Thoracic aorta (tissue), 2 donors: Measurements from ENCODE around the gene SAMM50. TPM values are rescaled to one million over a fixed set of nuclear protein-coding genes. Genes with fewer than 3 reads are reported as not detected.

Experiments used
- ATAC-seq: fragments of 150-250 bp; one replicate; pipeline ENCODE4 v1.8.0; 2017; ENCODE audit warnings: low read depth; ENCODE audit not compliant: insufficient number of reproducible peaks, low FRiP score
- DNase-seq: peaks from one replicate; pipeline ENCODE4 v3.0.0-alpha.2; 2020; ENCODE audit warnings: low spot score
- H3K27ac ChIP-seq, 2 donors: fragments of 200-600 bp; sonication (generic); 1 replicate in 1 of 2; 2 replicates in 1 of 2; pipeline ENCODE4 v1.5.1; 2016; ENCODE audit warnings: mild to moderate bottlenecking in 2 of 2, moderate library complexity in 2 of 2
- H3K27me3 ChIP-seq: fragments of 200-600 bp; sonication (generic); replicated peaks from 2 replicates; pipeline ENCODE4 v1.6.0; 2016; ENCODE audit warnings: mild to moderate bottlenecking; ENCODE audit not compliant: insufficient read depth
- H3K36me3 ChIP-seq: fragments of 200-600 bp; sonication (generic); one replicate; pipeline ENCODE4 v1.5.1; 2016
- H3K4me1 ChIP-seq, 2 donors: fragments of 200-600 bp; sonication (generic); 1 replicate in 1 of 2; 2 replicates in 1 of 2; pipeline versions ENCODE4 v1.5.1 to v1.6.0; 2016; ENCODE audit warnings: low read depth in 2 of 2, mild to moderate bottlenecking in 1 of 2; ENCODE audit not compliant: control insufficient read depth in 1 of 2
- H3K4me3 ChIP-seq: fragments of 200-600 bp; sonication (generic); 2 replicates; pipeline ENCODE4 v1.5.1; 2016; ENCODE audit warnings: mild to moderate bottlenecking
- H3K9me3 ChIP-seq: fragments of 200-600 bp; sonication (generic); 2 replicates; pipeline ENCODE4 v1.5.1; 2016
- total RNA-seq, 2 donors: library from RNA; depleted of rRNA; stranded (reverse); fragments of >200 nt; gene quantifications; one replicate each; pipeline versions ENCODE4 v1.1.0 to v1.2.3, GENCODE V29; 2016
- TF ChIP-seq, protein P1 (sequence below): fragments of 200-600 bp; sonication (generic); IDR thresholded peaks from one replicate; pipeline ENCODE4 v1.5.1; 2019; ENCODE audit warnings: antibody characterized with exemption

The SAMM50 gene
- total RNA-seq, 2 donors from 2014 or later: 22.6 to 28.1 TPM

DNA sequence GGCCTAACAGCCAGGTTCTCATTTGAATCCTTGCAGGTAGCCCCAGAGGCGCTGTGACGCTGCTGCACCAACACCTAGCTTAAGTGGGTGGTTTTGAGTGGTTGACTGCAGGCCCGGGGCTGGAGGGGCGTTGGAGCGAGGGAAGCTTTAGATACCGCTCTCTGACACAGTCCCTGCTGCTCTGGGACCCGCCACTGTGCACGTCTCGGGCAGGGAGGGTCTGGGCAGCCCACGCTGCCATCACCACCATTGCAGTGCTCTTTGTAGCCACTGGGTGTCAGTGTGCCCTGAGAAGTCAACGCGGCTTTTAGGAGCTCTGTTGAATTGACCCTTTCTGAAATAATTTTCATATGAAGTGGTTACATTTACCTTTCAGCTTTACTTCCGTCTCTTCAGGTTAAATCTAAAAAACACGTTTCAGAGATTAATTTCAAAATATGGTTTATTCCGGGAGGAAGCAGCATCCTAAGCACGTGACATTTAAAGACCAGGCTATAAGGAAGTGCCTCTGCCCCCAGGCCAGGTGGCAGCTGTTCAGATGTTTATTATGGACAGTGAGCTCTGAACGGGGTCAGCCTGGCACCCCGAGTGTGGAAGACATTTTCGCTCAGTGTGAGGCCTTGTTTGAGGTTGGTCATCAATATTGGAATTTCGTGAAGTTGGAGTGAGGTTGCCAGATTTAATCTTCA, 38.0 kb downstream of the SAMM50 start:
- ATAC-seq: no peak
- Histone ChIP-seq H3K9me3 (no peaks in the 10 kb centered on the region), H3K27ac (no peak overlapping the region), H3K27me3 (no peaks in the 10 kb centered on the region), H3K4me1 (no peaks in the 10 kb centered on the region), H3K4me3 (no peak overlapping the region), H3K36me3 (peaks cover 14% of the 10 kb centered on the region)
- TF ChIP-seq, protein P1, sequence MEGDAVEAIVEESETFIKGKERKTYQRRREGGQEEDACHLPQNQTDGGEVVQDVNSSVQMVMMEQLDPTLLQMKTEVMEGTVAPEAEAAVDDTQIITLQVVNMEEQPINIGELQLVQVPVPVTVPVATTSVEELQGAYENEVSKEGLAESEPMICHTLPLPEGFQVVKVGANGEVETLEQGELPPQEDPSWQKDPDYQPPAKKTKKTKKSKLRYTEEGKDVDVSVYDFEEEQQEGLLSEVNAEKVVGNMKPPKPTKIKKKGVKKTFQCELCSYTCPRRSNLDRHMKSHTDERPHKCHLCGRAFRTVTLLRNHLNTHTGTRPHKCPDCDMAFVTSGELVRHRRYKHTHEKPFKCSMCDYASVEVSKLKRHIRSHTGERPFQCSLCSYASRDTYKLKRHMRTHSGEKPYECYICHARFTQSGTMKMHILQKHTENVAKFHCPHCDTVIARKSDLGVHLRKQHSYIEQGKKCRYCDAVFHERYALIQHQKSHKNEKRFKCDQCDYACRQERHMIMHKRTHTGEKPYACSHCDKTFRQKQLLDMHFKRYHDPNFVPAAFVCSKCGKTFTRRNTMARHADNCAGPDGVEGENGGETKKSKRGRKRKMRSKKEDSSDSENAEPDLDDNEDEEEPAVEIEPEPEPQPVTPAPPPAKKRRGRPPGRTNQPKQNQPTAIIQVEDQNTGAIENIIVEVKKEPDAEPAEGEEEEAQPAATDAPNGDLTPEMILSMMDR: peak; percentile 89
- DNase-seq: no peak

DNA sequence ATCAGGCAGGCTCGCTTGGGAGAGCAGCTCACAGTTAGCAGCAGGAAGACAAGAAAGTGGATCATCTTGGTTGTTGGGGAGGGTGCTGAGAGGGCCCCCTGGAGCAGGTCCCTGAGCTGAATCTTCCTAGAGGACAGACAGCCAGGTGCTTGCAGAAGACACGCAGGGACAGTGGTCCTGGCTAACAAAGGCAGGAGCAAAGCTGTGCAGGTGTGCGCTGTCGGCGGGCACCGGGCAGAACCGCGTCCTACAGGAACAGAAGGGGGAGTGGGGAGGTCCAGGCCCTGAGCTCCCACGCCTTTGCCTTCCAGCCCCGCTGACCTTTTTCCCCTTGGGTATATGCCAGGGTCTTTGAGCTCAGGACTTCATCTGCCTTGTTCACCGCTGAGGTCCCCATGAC, 38.8 kb downstream of the SAMM50 start:
- Histone ChIP-seq H3K9me3 (no peaks in the 10 kb centered on the region), H3K27me3 (no peaks in the 10 kb centered on the region), H3K27ac (no peak overlapping the region), H3K4me3 (no peak overlapping the region), H3K4me1 (no peaks in the 10 kb centered on the region), H3K36me3 (peaks cover 14% of the 10 kb centered on the region)
- no peak for DNase-seq
- no peak for ATAC-seq
- TF ChIP-seq, protein P1: no peak

DNA sequence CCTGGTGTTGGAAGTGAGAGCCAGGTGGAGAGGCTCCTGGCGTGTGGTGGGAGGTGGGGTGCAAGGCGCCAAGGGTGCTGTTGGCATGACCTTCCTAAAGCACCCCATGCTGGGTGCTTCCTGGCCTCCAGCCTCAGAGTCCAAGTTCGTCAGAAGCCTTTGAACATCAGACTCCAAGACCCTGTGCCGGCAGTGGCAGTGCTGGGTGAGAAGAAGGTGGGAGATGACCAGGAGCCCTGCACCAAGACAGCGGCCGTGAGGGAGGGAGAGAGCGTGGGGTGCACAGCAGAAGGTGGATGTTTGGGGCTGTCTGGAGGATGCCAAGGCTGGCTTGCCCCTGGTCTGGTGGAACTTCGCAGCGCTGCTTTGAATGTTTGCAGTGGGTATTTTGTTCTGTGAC, 39.2 kb downstream of the SAMM50 start:
- H3K27ac ChIP-seq: no peak overlapping the region
- H3K9me3 ChIP-seq: no peaks in the 10 kb centered on the region
- ATAC-seq (no peak), DNase-seq (no peak)
- H3K4me1 ChIP-seq: no peaks in the 10 kb centered on the region
- TF ChIP-seq, protein P1: no peak
- no peak overlapping the region for H3K4me3 ChIP-seq
- H3K36me3 ChIP-seq: peaks cover 14% of the 10 kb centered on the region
- no peaks in the 10 kb centered on the region for H3K27me3 ChIP-seq

DNA sequence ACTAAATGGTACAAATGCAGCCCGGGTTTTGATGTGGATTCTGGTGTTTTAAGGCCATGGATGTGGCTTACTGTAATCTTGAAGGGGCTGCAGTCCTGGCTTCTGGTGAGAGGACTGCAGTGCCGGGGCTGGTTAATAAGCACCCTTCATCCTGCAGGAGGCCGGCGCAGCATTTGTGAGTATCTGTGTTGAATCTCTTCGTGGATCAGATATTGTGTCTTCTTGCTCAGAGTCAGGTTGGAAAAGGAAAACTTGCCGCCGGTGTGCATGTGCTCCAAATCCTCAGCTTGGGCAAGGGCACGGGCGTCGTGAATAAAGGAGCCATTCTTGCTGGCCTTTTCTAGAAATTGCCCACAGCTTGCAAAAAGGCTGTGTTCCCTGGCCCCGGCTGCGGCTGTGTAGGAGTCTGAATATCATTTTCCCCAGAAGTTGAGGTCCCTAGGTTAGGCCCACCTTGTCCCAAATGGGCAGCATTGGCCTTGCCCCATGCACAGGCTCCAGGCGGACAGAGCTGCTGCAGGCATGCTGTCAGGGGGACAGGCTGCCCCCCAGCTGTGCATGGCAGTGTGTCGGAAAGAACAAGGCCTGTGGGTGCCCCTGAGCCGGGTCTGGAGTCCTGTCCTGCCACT, 39.9 kb downstream of the SAMM50 start:
- Histone ChIP-seq H3K36me3 (peaks cover 14% of the 10 kb centered on the region), H3K9me3 (no peaks in the 10 kb centered on the region), H3K27ac (no peak overlapping the region)

DNA sequence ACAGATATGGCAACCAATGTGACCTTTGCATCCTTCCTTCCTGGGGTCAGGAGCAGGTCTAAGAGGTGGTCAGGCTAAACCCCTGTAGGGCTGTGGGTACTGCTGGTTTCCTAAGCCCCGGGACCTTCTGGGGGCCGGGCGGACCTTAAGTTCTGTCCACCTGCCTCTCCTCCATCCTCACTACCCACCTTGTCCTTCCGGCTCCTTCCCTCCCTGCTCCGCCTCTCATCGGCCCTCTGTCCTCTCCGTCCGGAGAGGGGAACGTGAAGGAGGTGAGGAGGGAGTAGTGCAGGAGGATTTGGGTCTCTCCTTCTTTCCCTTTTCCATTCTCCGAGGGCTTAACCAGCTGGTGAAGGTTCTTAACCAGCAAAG, 40.5 kb downstream of the SAMM50 start:
- H3K4me1 ChIP-seq: no peaks in the 10 kb centered on the region
- H3K4me3 ChIP-seq: peak overlapping the region; percentile 42
- H3K9me3 ChIP-seq: no peaks in the 10 kb centered on the region
- no peak for DNase-seq
- TF ChIP-seq, protein P1: no peak
- no peaks in the 10 kb centered on the region for H3K27me3 ChIP-seq
- no peak for ATAC-seq
- peaks cover 14% of the 10 kb centered on the region for H3K36me3 ChIP-seq
- no peak overlapping the region for H3K27ac ChIP-seq

More for the DNA sequence above, 39.9 kb downstream of the SAMM50 start:
- H3K27me3 ChIP-seq: no peaks in the 10 kb centered on the region
- TF ChIP-seq, protein P1: no peak
- DNase-seq (no peak), ATAC-seq (no peak)
- no peaks in the 10 kb centered on the region for H3K4me1 ChIP-seq
- H3K4me3 ChIP-seq: no peak overlapping the region
